OCI-LY1 (cell line): ENCODE data around the gene CYGB.

ENCODE experiments used
- H2AFZ ChIP-seq: fragments of 200-600 bp; sonication (generic), shearing (Covaris generic); 2 replicates; pipeline ENCODE4 v1.6.0; 2014; ENCODE audit warnings: antibody characterized with exemption, mild to moderate bottlenecking, low read length
- H3F3A ChIP-seq: fragments of 200-600 bp; sonication (generic), shearing (Covaris generic); 2 replicates; pipeline ENCODE4 v1.6.0; 2014; ENCODE audit warnings: mild to moderate bottlenecking, antibody characterized with exemption, low read length, moderate library complexity; ENCODE audit not compliant: insufficient read depth
- H3K27ac ChIP-seq: fragments of 200-600 bp; sonication (generic); 2 replicates; pipeline ENCODE4 v1.5.1; 2014; ENCODE audit warnings: low read length, mixed run types, mild to moderate bottlenecking, low read depth; ENCODE audit not compliant: poor library complexity, severe bottlenecking
- H3K27me3 ChIP-seq: fragments of 200-600 bp; sonication (generic); 2 replicates; pipeline ENCODE4 v1.6.0; 2014; ENCODE audit warnings: antibody characterized with exemption, mild to moderate bottlenecking, low read length, moderate library complexity; ENCODE audit not compliant: insufficient read depth
- H3K36me3 ChIP-seq: fragments of 200-600 bp; sonication (generic); 2 replicates; pipeline ENCODE4 v1.6.1; 2014; ENCODE audit warnings: mild to moderate bottlenecking, antibody characterized with exemption, low read length, moderate library complexity, mixed read lengths; ENCODE audit not compliant: insufficient read depth
- H3K4me1 ChIP-seq: fragments of 200-600 bp; sonication (generic); 2 replicates; pipeline ENCODE4 v1.5.1; 2014; ENCODE audit warnings: mild to moderate bottlenecking, low read length, moderate library complexity; ENCODE audit not compliant: insufficient read depth, severe bottlenecking
- H3K4me2 ChIP-seq: fragments of 200-600 bp; sonication (generic), shearing (Covaris generic); 2 replicates; pipeline ENCODE4 v1.6.1; 2014; ENCODE audit warnings: low read length
- H3K4me3 ChIP-seq: fragments of 200-600 bp; sonication (generic); 2 replicates; pipeline ENCODE4 v1.5.1; 2014; ENCODE audit warnings: low read length, low read depth, mild to moderate bottlenecking, mixed read lengths; ENCODE audit not compliant: poor library complexity, severe bottlenecking
- H3K79me2 ChIP-seq: fragments of 200-600 bp; shearing (Covaris generic); 2 replicates; pipeline ENCODE4 v1.6.1; 2016; ENCODE audit warnings: mixed run types, low read length, mixed read lengths; ENCODE audit not compliant: insufficient read depth
- H3K9ac ChIP-seq: fragments of 200-600 bp; sonication (generic), shearing (Covaris generic); 2 replicates; pipeline ENCODE4 v1.6.1; 2014; ENCODE audit warnings: mild to moderate bottlenecking, low read length, mixed read lengths
- H3K9me2 ChIP-seq: fragments of 200-600 bp; sonication (generic), shearing (Covaris generic); 2 replicates; pipeline ENCODE4 v1.6.1; 2014; ENCODE audit warnings: low read depth, mild to moderate bottlenecking, low read length, mixed read lengths
- H3K9me3 ChIP-seq: fragments of 200-600 bp; shearing (Covaris generic); 2 replicates; pipeline ENCODE4 v1.6.1; 2014; ENCODE audit warnings: low read length, mixed read lengths
- H4K20me1 ChIP-seq: fragments of 200-600 bp; sonication (generic), shearing (Covaris generic); 2 replicates; pipeline ENCODE4 v1.6.0; 2016; ENCODE audit warnings: mild to moderate bottlenecking, low read length; ENCODE audit not compliant: insufficient read depth
- CTCF ChIP-seq: fragments of 200-600 bp; sonication (generic), shearing (Covaris generic); IDR thresholded peaks from 2 replicates; pipeline ENCODE4 v1.5.1; 2017; ENCODE audit warnings: mild to moderate bottlenecking, antibody characterized with exemption, low read length, moderate library complexity, mixed read lengths
- EZH2 ChIP-seq: fragments of 200-600 bp; sonication (generic), shearing (Covaris generic); IDR thresholded peaks from 2 replicates; pipeline ENCODE4 v1.8.0; 2017; ENCODE audit warnings: borderline replicate concordance, mixed run types, mild to moderate bottlenecking, antibody characterized with exemption, low read length, moderate library complexity, mixed read lengths

CYGB gene

GRCh38 chr17:76513306-76513692 is 24.2 kb downstream of the CYGB start:
- H3K79me2 ChIP-seq, result no peaks in the 10 kb centered on the region
- H3F3A ChIP-seq, result no peaks in the 10 kb centered on the region
- no peak overlapping the region for H3K27ac ChIP-seq
- H3K4me1 ChIP-seq, result peaks cover 4% of the 10 kb centered on the region
- H3K4me2 ChIP-seq, result no peak overlapping the region
- H3K27me3 ChIP-seq, result no peaks in the 10 kb centered on the region; the same call in 1 of the 2 replicates
- no peak overlapping the region for H3K4me3 ChIP-seq
- no peaks in the 10 kb centered on the region for H3K36me3 ChIP-seq
- H2AFZ ChIP-seq, result no peak overlapping the region
- H3K9me2 ChIP-seq, result no peaks in the 10 kb centered on the region
- H4K20me1 ChIP-seq, result no peaks in the 10 kb centered on the region
- no peak overlapping the region for H3K9ac ChIP-seq
- TF ChIP-seq EZH2 (no peak), CTCF (no peak)
- no peaks in the 10 kb centered on the region for H3K9me3 ChIP-seq

- Histone ChIP-seq H2AFZ (no peak overlapping the region), H3K27ac (no peak overlapping the region), H3K27me3 (no peaks in the 10 kb centered on the region; the same call in 1 of the 2 replicates), H3K4me2 (no peak overlapping the region), H3K9ac (no peak overlapping the region), H3K4me1 (peaks cover 4% of the 10 kb centered on the region), H3K36me3 (no peaks in the 10 kb centered on the region), H4K20me1 (no peaks in the 10 kb centered on the region), H3K9me3 (no peaks in the 10 kb centered on the region), H3K79me2 (no peaks in the 10 kb centered on the region), H3F3A (no peaks in the 10 kb centered on the region), H3K4me3 (no peak overlapping the region), H3K9me2 (no peaks in the 10 kb centered on the region)
- TF ChIP-seq EZH2 (no peak), CTCF (no peak)
Measured at GRCh38 chr17:76512366-76513305, 24.9 kb downstream of the CYGB start.

GRCh38 chr17:76511668-76512365 is 25.7 kb downstream of the CYGB start:
- Histone ChIP-seq H3K4me2 (no peak overlapping the region), H3K79me2 (no peaks in the 10 kb centered on the region), H3K4me1 (peaks cover 5% of the 10 kb centered on the region), H3K27me3 (no peaks in the 10 kb centered on the region), H3F3A (no peaks in the 10 kb centered on the region), H3K9ac (no peak overlapping the region), H2AFZ (no peak overlapping the region), H3K4me3 (no peak overlapping the region), H3K36me3 (no peaks in the 10 kb centered on the region), H3K9me2 (no peaks in the 10 kb centered on the region), H4K20me1 (no peaks in the 10 kb centered on the region), H3K9me3 (no peaks in the 10 kb centered on the region), H3K27ac (no peak overlapping the region)
- TF ChIP-seq EZH2 (no peak), CTCF (no peak)
